Nephron (organoid): ENCODE measurements around the gene UBASH3B.
A peak's percentile ranks its signal among the peaks of the same experiment; 100 is the strongest.

Source experiments
- H3K27ac Mint-ChIP-seq, 3 experiments: 2 replicates each; pipeline ENCODE4 v1.8.0; 2020; ENCODE audit warnings: mixed read lengths in 3 of 3, mild to moderate bottlenecking in 2 of 3, moderate library complexity in 1 of 3
- H3K27me3 Mint-ChIP-seq: 2 replicates; pipeline ENCODE4 v1.8.0; 2021; ENCODE audit warnings: low read depth, mild to moderate bottlenecking, moderate library complexity, mixed read lengths
- H3K36me3 Mint-ChIP-seq: 2 replicates; pipeline ENCODE4 v1.8.0; 2020; ENCODE audit warnings: low read depth, mixed read lengths
- H3K4me1 Mint-ChIP-seq: 2 replicates; pipeline ENCODE4 v1.8.0; 2020; ENCODE audit warnings: mixed read lengths
- H3K4me3 Mint-ChIP-seq, 3 experiments: 2 replicates each; pipeline ENCODE4 v1.8.0; 2020; ENCODE audit warnings: mild to moderate bottlenecking in 3 of 3, mixed read lengths in 3 of 3, moderate library complexity in 2 of 3
- H3K9me3 Mint-ChIP-seq: 2 replicates; pipeline ENCODE4 v1.8.0; 2020; ENCODE audit warnings: mixed read lengths
- TF ChIP-seq, protein P1 (sequence below), 3 experiments: fragments of 200-600 bp; sonication (generic); IDR thresholded peaks; one replicate each; pipeline ENCODE4 v1.5.0; 2021; ENCODE audit warnings: antibody characterized with exemption in 3 of 3; ENCODE audit not compliant: unreplicated experiment in 3 of 3

Gene UBASH3B

DNA sequence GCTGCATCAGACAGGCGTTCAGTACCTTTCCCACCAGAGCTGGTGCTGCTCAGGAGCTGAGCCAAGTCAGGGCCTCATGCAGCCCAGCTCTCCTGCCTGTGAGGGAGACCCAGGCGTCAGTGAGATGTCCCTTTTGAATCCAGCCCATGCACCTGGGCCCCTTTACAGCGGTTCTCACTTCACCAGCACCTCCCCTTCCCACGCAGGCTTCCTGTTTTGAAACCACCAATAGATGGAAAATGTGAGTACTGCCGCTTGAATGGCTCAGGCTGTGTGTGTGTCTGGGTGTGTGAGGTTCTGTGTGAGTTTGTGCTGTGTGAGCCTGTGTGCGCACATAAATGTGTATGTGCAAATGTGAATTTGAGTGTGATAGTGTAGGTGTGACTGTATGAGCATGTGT is 88.4 kb downstream of the UBASH3B start:
- Mint-ChIP-seq H3K27ac (peak overlapping the region in 1 of 3 experiments; percentile 35), H3K27me3 (peaks cover 6% of the 10 kb centered on the region), H3K9me3 (no peaks in the 10 kb centered on the region), H3K4me1 (peaks cover 48% of the 10 kb centered on the region), H3K4me3 (no peak overlapping the region), H3K36me3 (no peaks in the 10 kb centered on the region)
- TF ChIP-seq, protein P1, sequence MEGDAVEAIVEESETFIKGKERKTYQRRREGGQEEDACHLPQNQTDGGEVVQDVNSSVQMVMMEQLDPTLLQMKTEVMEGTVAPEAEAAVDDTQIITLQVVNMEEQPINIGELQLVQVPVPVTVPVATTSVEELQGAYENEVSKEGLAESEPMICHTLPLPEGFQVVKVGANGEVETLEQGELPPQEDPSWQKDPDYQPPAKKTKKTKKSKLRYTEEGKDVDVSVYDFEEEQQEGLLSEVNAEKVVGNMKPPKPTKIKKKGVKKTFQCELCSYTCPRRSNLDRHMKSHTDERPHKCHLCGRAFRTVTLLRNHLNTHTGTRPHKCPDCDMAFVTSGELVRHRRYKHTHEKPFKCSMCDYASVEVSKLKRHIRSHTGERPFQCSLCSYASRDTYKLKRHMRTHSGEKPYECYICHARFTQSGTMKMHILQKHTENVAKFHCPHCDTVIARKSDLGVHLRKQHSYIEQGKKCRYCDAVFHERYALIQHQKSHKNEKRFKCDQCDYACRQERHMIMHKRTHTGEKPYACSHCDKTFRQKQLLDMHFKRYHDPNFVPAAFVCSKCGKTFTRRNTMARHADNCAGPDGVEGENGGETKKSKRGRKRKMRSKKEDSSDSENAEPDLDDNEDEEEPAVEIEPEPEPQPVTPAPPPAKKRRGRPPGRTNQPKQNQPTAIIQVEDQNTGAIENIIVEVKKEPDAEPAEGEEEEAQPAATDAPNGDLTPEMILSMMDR (IDR thresholded peaks at IDR 0.05; ENCODE audit: unreplicated experiment in 3 of 3): no peak

DNA sequence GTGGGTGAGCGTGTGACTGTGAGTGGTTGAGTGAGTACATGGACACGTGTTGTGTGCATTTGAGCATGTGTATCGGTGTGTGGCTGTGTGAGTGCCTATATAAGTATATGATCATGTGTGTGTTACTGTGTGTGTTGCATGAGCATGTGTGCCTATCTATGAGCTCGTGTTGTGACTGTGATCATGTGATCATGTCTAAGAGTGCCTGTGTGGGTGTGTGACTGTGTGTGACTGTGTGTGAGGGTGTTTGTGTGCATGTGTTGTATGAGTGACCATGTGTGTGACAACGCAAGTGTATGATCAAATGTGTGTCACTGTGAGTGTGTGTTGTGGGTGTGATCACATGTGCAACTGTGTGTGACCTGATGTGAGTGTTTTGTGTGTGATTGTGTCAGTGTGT is 88.8 kb downstream of the UBASH3B start:
- H3K27me3 Mint-ChIP-seq: peaks cover 6% of the 10 kb centered on the region
- H3K36me3 Mint-ChIP-seq: no peaks in the 10 kb centered on the region

DNA sequence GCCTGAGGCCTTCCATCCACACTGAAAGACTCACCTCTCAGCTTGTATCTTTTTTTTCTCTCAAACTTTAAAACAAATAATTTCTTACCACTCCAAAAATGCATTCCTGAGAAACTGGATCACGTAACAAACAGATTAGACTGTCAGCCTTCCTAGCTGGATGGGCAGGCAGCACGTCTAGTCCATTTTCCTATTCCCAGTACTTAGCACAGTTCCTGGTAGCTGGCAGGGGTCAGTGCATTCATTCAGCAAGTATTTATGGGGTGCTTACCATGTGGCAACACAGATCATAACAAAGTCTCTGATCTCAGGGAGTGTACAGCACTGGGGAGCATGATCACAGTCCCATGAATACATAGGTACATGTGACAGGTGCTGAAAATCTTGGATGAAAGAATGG is 89.6 kb downstream of the UBASH3B start:
- TF ChIP-seq, protein P1 (IDR thresholded peaks at IDR 0.05; ENCODE audit: unreplicated experiment in 3 of 3): no peak
- Mint-ChIP-seq H3K36me3 (no peaks in the 10 kb centered on the region), H3K4me1 (peaks cover 50% of the 10 kb centered on the region), H3K27me3 (peaks cover 6% of the 10 kb centered on the region), H3K27ac (peak overlapping the region in 1 of 3 experiments; percentile 9), H3K9me3 (no peaks in the 10 kb centered on the region), H3K4me3 (no peak overlapping the region)

More for the DNA sequence above, 88.8 kb downstream of the UBASH3B start:
- H3K9me3 Mint-ChIP-seq: no peaks in the 10 kb centered on the region
- peaks cover 50% of the 10 kb centered on the region for H3K4me1 Mint-ChIP-seq
- TF ChIP-seq, protein P1 (IDR thresholded peaks at IDR 0.05; ENCODE audit: unreplicated experiment in 3 of 3): no peak
- H3K27ac Mint-ChIP-seq: no peak overlapping the region
- no peak overlapping the region for H3K4me3 Mint-ChIP-seq

DNA sequence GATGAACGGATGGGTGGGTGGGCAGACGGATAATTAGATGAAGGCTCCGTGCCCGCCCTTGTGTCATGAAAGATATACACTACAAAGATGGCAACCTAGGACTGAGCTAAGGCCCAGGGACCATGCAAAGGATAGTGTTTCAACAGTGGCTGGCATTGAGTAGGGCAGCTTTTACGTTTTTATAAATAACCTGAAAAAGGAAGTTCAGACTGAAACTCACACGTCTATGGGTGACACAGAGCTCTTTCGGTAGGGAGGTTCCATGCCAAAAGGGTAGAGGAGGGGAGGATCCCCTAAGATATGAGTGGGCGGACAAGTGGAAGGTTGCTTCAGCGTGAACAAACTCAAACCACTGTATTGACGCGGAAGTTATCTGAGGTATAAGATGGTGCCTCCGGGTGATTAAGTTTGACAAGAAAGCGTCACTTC is 90.5 kb downstream of the UBASH3B start:
- Mint-ChIP-seq H3K4me3 (no peak overlapping the region), H3K36me3 (no peaks in the 10 kb centered on the region), H3K27ac (peak overlapping the region in 2 of 3 experiments; percentile 36 to 64), H3K9me3 (no peaks in the 10 kb centered on the region), H3K27me3 (peaks cover 7% of the 10 kb centered on the region), H3K4me1 (peaks cover 53% of the 10 kb centered on the region)
- TF ChIP-seq, protein P1 (IDR thresholded peaks at IDR 0.05; ENCODE audit: unreplicated experiment in 3 of 3): no peak

DNA sequence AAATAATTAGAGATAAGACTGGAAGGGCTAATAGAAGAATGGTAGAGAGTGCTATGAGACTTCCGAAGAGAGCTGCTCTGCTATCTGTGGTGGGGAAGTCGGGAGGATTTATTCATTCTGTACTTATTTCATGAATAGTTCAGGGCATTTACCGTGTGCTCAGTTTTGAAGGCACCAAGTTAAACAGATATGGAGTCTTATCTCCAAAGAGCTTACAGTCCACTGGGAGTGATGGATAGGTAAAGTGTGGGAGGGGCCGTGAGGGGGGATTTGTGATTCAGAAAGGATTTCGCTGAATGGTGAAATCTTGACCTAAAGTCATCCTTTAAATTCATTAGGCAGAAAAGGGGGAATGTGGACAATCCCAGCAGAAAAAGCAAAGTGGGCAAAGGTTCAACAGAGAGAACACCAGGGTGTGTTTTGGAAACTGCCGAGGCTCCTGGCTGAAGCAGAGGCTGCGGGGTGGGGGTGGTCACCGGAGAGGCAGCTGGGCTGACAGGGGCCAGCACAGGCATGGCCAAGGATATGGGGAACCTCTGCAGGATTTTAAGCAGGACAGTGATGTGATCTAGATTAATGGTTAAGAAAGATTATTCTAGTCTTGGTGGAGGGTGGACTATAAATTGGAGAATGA is 91.2 kb downstream of the UBASH3B start:
- TF ChIP-seq, protein P1 (IDR thresholded peaks at IDR 0.05; ENCODE audit: unreplicated experiment in 3 of 3): no peak

DNA sequence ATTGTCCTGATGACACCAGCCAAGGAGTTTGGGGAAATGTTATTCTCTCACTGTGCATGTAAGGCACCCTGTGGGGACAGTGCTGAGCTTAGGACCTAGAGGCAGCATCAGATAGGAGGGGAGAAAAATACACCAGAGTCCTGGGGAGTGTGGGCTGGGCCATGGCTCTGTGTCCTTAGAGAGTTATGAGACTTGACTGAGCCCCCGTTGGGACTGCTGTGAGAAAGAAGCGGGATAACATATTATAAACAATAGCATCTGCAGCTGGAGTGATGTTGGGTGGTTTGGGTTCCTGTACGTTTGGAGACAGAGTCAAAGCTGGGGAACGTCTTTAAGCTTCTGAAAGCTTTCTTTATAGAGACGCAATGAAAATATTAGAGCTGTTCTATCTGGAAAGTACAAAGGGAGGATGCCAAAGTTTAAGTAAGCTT is 91.8 kb downstream of the UBASH3B start:
- Mint-ChIP-seq H3K36me3 (no peaks in the 10 kb centered on the region), H3K9me3 (no peaks in the 10 kb centered on the region), H3K4me3 (peak overlapping the region in 1 of 3 experiments; percentile 38), H3K4me1 (peaks cover 41% of the 10 kb centered on the region), H3K27ac (peak overlapping the region; percentile 62 to 70 (median 64)), H3K27me3 (peaks cover 16% of the 10 kb centered on the region)
- TF ChIP-seq, protein P1 (IDR thresholded peaks at IDR 0.05; ENCODE audit: unreplicated experiment in 3 of 3): no peak

More for the DNA sequence above, 91.2 kb downstream of the UBASH3B start:
- H3K27me3 Mint-ChIP-seq: peaks cover 13% of the 10 kb centered on the region
- no peaks in the 10 kb centered on the region for H3K9me3 Mint-ChIP-seq
- peak overlapping the region in 1 of 3 experiments; percentile 38 for H3K4me3 Mint-ChIP-seq
- peaks cover 47% of the 10 kb centered on the region for H3K4me1 Mint-ChIP-seq
- no peaks in the 10 kb centered on the region for H3K36me3 Mint-ChIP-seq
- peak overlapping the region; percentile 62 to 70 (median 64) for H3K27ac Mint-ChIP-seq
